ENCODE data around the gene ALDH6A1.
"Not testable (repeated sequence)": the region's sequence is repeated elsewhere in the genome, so short reads cannot be mapped to it uniquely, and the experiment has no call there.

The ALDH6A1 gene

GRCh38 chr14:74084277-74085046 lies at the start of gene ALDH6A1, which contains the start of gene LIN52:
Gene ALDH6A1, minus strand, starts transcription at chr14:74084453. Its CDS starts 59 bp downstream, at chr14:74084394.
Gene LIN52, plus strand, starts transcription at chr14:74084956. Its CDS starts 19 bp downstream, at chr14:74084975.
- in situ Hi-C loops (cut with MboI; ENCODE audit: low sequenced_read_pairs): no loop called here

DNA sequence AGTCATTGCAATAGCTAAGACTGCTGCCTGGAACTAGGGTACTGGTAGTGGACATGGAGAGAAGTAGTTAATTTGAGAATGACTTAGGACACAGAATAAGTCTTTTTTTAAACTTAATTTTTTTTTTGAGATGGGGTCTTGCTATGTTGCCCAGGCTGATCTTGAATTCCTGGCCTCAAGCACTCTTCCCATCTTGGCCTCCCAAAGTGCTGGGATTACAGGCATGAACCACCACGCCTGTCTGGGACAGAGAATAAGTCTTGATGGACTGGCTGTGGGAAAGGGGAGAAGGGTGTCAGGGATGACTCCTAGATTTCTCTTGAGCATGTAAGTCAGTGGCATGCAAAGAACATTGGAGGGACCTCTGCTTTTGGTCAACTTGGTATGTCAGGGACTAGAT lies 43.4 kb upstream of the ALDH6A1 start:
- in situ Hi-C loops (cut with MboI; ENCODE audit: low sequenced_read_pairs): no loop called here

DNA sequence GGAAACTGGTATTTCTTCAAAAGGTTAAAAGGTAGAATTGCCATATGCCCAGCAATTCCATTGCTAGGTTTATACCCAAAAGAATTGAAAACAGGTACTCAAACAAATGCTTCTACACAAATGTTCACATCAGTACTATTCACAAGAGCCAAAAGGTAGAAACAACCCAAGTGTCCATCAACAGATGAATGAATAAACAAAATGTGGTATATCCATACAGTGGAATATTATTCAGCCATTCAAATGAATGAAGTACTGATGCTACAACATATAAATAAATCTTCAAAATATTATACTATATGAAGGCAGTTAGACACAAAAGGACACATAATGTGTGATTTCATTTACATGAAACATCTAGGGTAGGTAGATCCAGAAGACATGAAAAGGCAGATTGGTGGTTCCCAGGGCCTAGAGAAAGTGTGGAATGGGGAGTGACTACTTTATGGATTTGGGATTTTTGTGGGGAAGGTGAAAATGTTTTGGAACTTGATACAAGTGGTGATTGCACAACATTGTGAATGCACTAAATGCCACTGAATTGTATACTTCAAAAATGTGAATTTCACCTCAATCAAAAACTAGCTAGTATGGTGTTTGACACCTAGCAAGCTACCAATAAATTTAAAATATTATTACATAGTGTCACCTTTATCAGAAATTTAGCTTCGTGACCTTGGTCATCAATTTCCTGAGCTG lies 42.2 kb upstream of the ALDH6A1 start:
- in situ Hi-C loops (cut with MboI; ENCODE audit: low sequenced_read_pairs): no loop called here

GRCh38 chr14:74125487-74125886 lies 41.2 kb upstream of the ALDH6A1 start:
- in situ Hi-C loops (cut with MboI; ENCODE audit: low sequenced_read_pairs): not testable (repeated sequence)

DNA sequence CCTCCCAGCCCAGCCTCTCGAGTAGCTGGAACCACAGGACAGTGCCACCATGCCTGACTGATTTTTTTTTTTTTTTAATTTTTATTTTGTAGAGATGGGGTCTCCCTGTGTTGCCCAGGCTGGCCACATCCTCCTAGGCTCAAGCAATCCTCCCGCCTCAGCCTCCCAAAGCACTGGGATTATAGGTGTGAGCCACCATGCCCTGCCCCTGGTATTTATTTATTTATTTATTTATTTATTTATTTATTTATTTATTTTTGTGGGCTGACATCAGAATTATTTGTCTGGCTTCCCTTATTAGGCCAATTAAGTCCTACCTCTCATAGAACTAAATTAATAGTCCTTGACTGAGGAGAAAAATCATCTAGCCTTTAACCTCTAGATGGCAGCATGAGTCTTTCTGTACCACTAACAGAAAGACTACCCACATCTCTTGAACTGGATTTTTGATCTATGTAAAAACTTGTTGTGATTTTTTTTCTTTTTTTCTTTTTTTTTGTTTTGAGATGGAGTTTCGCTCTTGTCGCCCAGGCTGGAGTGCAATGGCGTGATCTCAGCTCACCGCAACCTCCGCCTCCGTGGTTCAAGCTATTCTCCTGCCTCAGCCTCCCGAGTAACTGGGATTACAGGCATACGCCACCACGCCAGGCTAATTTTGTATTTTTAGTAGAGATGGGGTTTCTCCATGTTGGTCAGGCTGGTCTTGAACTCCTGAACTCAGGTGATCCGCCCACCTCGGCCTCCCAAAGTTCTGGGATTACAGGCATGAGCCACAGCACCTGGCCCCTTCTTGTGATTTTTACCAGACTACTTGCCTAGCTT lies 27.4 kb upstream of the ALDH6A1 start:
- in situ Hi-C loops (cut with MboI; ENCODE audit: low sequenced_read_pairs): loop anchor here (25.0 kb wide), 1 partner anchor 126 kb away; the partner anchor contains the start of gene VSX2

- in situ Hi-C loops (cut with MboI; ENCODE audit: low sequenced_read_pairs): loop anchor here (25.0 kb wide), 1 partner anchor 128 kb away; the partner anchor contains the start of gene VSX2
Measured at GRCh38 chr14:74109369-74109768, 25.1 kb upstream of the ALDH6A1 start.

DNA sequence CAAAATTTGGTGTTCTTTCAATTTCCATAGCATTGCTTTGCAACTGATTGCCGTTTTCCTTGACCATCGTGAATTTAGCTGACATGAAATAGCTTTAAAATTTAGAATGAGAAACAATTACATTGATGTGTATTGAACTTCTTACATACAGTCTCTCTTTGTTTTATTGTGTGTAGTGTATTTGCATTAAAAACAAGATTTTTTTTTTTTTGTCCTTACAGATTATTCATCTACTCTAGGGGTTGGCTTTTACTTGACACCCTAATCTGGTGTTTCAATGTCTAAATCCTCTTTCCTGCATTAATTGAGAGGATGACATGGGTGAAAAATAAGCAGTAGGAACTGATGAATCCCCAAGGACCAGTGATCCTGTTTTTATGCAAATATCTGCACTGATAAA lies 21.1 kb upstream of the ALDH6A1 start:
- in situ Hi-C loops (cut with MboI; ENCODE audit: low sequenced_read_pairs): loop anchor here (25.0 kb wide), 1 partner anchor 132 kb away; the partner anchor contains the start of gene VSX2

DNA sequence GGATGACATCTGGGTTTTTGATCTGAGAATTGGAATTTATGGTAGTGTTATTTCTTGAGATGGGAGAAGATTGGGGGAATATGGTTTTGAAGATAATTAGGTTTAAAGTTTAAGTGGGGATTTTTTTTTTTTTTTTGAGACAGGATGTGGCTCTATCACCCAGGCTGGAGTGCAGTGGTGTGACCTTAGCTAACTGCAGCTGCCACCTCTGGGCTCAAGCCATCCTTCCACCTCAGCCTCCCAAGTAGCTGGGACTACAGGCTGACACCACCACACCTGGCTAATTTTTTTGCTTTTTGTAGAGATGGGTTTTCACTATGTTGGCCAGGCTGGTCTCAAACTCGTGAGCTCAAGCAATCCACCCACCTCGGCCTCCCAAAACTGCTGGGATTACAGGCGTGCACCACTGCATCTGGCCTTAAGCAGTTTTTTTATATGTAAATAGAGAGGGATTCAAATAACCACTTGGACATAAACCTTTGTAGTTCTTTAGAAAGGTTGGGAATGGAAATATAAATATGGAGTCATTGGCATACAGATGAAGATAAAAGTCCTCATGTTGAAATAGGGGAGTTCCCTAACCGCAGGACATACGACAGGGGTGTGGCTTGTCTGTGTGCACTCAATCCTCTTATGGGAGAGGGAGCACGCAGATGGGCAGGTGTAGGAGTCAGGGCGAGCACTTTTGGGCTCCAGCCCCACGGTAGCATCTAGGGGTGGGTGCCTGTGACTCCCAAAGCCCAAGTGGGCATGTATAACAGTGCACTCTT lies 5.2 kb upstream of the ALDH6A1 start:
- in situ Hi-C loops (cut with MboI; ENCODE audit: low sequenced_read_pairs): no loop called here

- in situ Hi-C loops (cut with MboI; ENCODE audit: low sequenced_read_pairs): no loop called here
Measured at GRCh38 chr14:74085828-74086227, 1.6 kb upstream of the ALDH6A1 start.

- in situ Hi-C loops (cut with MboI; ENCODE audit: low sequenced_read_pairs): no loop called here
Measured at GRCh38 chr14:74085047-74085637, 889 bp upstream of the ALDH6A1 start.

DNA sequence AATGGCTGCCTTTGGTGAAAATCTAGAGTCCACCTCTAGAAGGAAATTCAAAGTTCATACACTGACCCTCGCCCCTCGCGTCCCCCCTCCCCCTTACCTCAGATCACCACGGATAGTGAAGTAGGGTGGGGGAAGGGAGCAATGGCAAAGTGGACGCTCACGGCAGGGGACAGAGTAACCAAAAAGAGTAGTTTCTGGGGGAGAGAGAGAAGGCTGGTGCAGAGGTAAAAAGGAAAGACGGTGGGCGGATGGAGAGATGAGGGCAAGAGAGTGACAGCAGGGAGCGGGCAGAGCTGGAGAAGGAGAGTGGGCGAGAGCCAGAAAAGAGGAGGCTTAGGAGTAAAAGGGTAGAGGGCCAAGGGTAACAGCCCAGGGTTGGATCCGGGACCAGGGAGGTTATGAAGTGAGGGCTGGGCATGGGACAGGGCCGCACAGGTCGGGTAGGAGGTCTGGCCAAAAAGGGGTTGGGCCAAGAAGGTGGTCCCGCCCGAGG lies 423 bp downstream of the ALDH6A1 start:
- in situ Hi-C loops (cut with MboI; ENCODE audit: low sequenced_read_pairs): no loop called here

GRCh38 chr14:74083161-74083560 lies 1.1 kb downstream of the ALDH6A1 start:
- in situ Hi-C loops (cut with MboI; ENCODE audit: low sequenced_read_pairs): no loop called here

GRCh38 chr14:74081491-74081890 lies 2.8 kb downstream of the ALDH6A1 start:
- in situ Hi-C loops (cut with MboI; ENCODE audit: low sequenced_read_pairs): no loop called here

DNA sequence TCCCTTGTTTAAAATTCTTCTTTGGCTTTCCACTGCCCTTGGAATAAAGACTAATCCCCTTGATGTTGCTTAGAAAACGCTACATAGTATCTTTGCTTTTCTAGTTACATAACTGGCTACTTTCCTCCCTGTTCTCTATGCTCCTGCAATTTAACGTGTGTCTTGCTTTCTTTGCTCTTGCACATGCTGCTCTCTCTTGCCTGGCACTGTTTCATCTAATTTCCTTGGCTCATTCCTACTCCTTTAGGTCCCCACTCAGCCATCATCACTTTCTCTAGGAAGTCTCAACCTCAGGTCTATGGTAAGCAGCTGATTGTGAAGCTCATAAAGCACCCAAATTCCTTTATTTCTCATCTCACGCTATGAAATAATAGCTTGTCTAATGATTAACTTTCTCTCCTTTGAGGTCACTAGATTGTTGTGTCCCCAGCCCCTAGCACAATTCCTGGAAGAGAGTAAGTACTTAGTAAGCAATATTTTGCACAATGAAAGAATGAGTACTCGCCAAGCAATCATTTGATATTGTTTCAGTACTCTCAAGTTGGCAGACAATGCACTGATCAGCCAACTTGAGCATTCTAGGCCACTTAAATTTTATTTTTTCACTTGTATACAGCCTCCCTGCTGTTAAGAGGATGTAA lies 3.3 kb downstream of the ALDH6A1 start:
- in situ Hi-C loops (cut with MboI; ENCODE audit: low sequenced_read_pairs): no loop called here

GRCh38 chr14:74077401-74077800 lies 6.9 kb downstream of the ALDH6A1 start:
- in situ Hi-C loops (cut with MboI; ENCODE audit: low sequenced_read_pairs): no loop called here

GRCh38 chr14:74065746-74066575 lies 18.3 kb downstream of the ALDH6A1 start:
- in situ Hi-C loops (cut with MboI; ENCODE audit: low sequenced_read_pairs): no loop called here

DNA sequence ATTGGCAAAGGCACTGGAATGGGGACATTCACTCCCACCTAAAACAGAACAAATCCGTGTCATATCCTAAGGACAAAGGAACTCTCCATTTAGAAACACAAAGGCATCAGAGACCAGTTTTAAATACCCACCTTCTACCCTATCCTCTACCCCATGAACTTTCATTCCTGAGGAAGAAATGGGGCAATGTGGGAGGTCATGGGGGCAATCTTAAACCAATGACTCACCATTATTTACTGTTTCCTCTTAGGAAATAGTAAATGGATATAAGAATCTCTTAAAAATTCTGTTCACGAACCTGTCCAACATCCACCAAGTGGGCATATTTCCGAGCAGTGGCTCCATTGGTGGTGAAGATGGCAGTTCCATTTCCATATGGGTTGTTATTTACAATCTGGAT lies 19.4 kb downstream of the ALDH6A1 start:
- in situ Hi-C loops (cut with MboI; ENCODE audit: low sequenced_read_pairs): no loop called here

- in situ Hi-C loops (cut with MboI; ENCODE audit: low sequenced_read_pairs): no loop called here
Measured at GRCh38 chr14:74064426-74064825, 19.8 kb downstream of the ALDH6A1 start.

DNA sequence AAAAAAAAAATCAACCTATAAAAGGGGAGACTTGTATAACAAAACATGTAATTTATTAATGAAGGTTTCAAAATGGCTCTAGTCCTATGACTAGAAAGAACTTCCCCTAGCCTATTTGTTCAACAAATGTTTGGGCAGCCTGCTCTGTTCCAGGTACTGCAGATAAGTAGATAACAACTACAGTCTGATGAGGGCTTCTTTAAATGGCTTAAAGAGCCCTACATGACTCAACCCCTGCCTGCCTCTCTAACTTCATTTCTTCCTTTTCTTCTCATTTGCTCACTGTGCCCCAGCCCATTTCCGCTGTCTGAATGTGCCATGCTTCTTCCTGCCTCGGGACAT lies 21.5 kb downstream of the ALDH6A1 start:
- in situ Hi-C loops (cut with MboI; ENCODE audit: low sequenced_read_pairs): no loop called here
